ENCODE measurements around the gene MPPED2.

Gene MPPED2

DNA sequence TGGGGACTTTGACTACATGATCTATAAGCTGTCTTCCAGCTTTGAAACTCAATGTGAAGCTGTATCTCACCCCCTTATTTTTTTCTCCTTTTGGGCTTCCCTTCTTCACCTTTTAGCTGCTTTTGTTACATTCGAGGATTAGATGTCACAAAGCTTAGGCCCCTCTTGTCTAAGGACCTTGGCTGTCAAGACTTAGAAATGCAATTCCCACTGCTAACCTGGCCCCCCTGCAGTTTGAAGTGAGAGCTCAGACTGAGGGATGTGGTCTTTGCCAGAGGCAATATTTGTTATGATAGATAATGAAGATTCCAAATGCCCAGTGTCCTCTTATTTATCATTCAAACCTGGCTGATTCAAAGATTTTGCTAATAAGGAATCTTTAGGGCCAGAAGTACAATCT, 135.0 kb downstream of the MPPED2 start:
- DNase-seq, result no peak

DNA sequence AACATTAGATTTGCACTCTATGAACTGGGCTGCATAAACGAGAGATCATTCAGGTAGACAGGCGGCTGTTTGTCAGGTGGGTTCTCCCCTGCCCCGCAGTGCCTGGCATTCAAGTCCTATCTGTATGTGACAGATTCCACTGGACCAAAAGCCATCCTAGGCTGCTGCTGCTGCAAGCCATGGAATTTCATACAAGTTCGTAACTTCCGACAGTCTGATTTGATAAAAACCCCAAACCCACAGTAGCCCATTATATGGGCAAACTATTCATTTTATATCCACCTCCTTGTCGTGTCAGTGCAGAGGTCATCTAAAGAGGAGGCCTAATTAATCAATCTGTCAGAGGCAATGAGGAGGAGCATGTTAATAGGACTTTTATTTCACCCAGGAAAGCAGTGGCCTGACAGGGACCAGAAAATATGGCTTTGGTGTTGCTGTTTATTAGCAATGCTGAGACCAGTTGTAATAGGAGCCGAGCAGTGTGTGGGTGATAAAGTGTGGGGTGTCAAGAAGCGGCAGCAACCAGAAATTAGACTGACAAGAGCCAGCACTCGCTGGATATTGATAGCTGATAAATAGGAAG, 139.0 kb downstream of the MPPED2 start:
- no peak for DNase-seq

DNA sequence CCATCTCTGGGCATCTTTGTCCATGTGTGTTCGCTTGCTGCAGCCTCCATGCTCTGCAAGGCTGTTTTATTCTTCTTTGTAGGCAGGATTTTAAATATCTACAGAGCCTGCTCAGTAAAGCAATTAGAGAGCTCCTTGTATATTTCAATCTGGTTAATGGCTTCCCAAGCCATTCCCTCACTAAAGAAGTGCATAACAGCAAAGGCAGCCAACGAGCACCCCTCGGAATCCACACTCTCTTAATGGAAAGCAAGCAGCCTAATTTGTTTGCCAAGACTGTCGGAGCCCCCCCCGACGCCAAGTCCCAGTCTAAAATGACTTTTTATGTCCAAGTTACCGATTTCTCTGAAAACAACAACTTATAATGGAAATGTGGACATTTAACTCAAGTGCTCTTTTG, 139.6 kb downstream of the MPPED2 start:
- no peak for DNase-seq

DNA sequence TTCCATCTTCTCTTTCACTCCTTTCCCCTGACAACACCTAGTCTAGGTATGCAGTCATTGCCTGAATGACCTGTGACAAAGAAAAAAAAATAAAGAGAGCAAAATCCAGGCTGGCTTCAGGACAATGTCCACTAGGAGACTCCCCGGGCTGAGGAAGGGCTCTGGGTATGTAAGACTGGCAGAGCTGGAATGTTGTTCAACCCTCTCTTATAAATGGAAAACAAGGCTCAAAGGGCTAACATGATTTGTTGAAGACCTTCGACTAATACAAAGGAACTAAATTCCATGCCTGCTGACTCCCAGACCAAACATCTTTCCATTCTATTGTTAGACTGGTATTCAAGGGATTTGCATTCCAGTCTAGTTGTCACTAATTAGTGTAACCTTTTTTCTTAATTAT, 141.1 kb downstream of the MPPED2 start:
- no peak for DNase-seq

DNA sequence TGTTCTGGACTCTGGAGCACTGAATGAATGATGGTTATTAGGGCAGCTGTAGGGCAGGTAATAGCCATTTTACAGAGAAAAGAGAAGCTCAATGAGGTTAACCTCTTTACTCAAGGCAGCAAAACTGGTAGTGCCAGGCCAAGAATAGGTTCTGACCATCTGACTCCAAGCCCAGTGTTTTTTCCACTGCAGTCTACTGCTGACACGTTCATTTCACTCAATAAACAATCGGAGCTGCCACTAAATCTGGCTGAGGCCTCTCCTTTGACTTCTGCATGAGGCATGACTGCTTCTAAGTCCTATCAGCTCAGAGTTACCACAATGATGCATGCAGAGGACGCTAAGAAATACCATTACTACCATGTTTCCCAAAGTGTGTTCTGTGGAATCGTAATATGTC, 145.6 kb downstream of the MPPED2 start:
- no peak for DNase-seq

DNA sequence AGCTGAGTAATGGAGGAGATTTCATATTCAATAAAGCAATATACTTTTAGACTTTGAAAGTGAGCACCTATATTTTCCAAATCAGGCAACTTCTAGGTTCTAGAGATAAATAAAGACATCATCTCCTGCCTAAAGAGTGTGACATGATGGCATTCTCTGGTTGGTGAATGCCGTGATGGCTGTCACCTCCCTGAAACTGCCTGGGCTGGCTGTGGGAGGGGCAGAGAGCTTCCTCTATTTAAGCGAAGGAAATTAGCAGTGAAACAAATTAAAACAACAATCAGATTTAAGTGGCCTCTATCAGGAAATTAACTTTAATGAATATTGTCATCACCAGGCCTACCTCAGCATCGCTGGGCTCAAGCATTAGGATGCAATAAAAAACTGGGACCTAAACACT, 149.4 kb downstream of the MPPED2 start:
- DNase-seq, result no peak

GRCh38 chr11:30435488-30435887, 150.7 kb downstream of the MPPED2 start:
- DNase-seq, result no peak

- no peak for DNase-seq
Measured at GRCh38 chr11:30434901-30435300, 151.3 kb downstream of the MPPED2 start.

DNA sequence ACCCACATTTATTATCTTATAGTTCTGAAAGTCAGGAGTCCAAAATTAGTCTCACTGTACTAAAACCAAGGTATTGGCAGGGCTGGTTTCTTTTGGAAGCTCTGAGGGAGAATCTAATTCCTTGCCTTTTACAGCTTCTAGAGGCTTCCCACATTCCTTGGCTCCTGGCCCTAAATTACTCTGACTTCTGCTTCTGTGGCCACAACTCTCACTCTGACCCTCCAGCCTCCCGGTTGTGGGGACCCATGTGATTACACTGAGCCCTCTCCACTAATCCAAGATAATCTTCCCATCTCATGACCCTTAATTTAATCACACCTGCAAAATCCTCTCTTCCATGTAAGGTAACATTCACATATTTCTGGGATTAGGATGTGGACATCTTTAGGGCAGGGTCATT, 152.3 kb downstream of the MPPED2 start:
- no peak for DNase-seq

DNA sequence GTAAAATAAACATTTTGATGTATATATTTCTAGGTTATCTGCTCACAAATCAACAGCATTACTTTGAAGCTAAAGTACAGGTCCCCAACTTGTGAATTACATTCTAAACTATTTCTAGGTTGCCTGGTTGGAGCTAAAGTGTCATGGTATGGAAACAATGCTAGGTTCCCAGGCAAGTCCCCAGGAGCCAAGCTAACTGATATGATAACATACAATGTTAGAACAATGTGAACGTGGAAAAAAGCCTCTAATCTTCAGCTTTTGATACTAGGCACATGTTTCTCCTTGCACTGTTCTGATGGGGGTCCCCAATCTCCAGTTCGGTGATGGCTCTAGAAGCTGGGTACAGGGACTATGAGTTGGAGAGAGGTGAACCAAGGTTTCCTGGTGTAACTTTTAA, 153.4 kb downstream of the MPPED2 start:
- DNase-seq, result no peak

DNA sequence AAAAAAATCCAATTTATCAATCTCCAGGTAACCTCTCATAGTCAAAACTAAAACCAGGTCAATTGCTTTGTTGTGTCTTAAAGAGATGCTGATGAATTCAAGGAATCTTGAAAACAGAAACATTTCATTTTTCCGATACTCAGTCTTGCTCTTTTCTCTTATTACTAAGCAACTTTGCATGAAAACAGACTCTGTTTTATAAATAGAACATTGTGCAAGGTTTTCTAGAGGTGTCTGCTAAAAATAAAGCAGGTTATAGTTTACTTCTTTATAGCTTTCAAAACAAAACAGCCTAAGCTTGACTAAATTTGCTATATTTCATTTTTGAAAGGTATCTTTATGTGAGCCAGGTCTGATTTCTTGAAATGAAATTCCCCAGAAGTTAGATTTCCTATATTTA, 154.0 kb downstream of the MPPED2 start:
- no peak for DNase-seq

- no peak for DNase-seq
Measured at GRCh38 chr11:30431127-30431814, 154.9 kb downstream of the MPPED2 start.

- DNase-seq, result no peak
Measured at GRCh38 chr11:30429550-30429949, 156.6 kb downstream of the MPPED2 start.

GRCh38 chr11:30426781-30427180, 159.4 kb downstream of the MPPED2 start:
- DNase-seq, result no peak

DNA sequence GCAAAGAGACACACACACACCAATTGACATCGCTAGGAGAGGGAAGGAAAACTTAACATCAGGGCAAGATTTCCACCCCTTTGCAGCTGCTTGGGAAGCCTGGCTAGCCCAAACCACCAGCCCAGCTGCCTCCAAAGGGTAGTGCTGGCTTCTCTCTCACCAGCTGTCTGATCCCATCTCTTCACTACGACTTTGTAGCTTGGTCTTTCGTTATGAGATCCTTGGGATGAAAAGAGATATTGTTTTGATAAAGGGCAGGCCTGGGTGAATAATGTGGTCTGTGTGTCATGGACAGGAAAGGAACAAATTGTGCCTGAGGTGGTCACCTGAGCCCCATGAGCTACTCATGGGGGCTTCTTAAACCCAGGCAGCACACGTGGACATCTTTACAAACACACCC, 161.3 kb downstream of the MPPED2 start:
- no peak for DNase-seq

GRCh38 chr11:30424321-30424720, 161.8 kb downstream of the MPPED2 start:
- no peak for DNase-seq

- no peak for DNase-seq
Measured at GRCh38 chr11:30423886-30424285, 162.3 kb downstream of the MPPED2 start.

- no peak for DNase-seq
Measured at GRCh38 chr11:30423279-30423648, 162.9 kb downstream of the MPPED2 start.

DNA sequence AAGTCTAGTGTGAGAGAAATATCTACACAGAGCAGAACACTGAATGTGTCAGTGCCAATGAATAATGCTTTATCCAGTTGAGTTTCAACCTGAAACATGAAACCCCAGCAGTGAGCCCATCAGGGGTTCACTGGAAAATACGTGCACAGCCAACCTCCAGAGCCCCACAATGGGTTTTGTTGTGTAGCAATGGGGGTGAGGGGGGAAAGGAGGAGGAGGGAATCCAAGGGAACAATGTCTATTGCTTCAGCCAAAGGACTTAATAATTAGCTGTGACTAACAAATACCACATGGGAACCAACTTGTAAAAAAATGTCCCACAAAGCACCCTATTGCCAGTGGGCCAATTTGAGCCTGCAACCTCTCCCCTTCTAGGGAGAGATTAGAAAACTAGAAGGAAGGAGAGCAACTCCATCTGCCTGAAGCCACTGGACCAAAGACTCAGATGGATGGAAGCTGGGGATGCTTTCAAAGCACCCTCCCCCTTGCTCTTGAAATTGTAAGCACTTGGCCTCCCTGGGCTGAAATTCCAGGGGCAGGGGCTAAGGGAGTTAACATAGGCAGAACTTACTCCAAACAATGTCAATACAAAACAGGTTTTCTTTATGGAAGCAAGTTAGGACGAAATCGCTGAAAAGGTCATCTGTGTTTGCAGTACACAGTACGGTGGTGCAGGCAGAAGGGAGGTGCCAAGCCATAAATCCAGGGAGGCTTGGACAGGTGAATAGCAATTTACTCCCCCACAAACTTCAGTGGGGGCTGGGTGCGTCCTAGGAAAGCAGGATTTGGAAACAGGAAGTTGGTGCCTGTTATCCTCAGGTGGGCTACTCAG, 163.5 kb downstream of the MPPED2 start:
- no peak for DNase-seq

DNA sequence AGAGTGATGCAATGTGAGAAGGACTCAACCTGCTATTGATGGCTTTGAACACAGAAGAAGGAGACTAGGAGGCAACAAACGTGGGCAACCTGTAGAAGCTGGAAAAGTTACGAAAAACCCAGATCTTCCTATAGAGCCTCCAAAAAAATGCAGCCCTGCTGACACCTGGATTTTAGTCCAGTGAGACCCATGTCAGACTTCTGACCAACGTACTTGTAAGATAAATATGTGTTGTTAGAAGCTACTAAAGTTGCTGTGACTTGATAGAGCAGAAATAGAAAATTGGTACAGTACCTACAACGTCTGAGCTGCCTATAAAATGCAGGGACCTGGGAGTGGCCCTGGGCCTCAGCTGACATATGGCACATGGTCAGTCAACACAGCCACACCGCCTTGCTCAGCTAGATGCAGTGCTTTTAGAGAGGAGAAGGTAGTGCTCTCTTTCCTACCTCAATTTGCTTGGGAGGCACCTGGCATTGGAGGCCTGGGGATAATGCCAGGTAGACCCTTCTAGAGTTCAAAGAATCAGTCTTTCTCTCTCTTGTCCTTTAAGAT, 165.8 kb downstream of the MPPED2 start:
- no peak for DNase-seq

DNA sequence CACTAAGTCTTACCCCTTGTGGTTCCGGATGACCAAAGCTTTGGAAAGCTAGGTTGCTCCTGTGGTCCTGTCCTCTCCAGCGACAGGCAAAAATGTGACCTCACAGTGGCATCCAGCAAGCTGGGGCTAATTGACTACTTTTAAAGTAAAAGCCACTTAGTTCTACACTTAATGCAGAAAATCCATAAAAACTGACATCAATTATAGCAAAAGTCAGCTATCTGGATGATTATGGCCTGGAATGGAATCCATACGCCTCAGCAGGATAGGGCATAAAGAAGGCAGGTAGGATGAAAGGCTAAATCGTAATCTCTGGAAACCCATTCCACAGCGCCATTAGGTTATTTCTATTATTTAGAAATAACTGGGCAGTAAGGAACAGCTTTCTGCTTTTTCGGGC, 171.3 kb downstream of the MPPED2 start:
- DNase-seq, result no peak

DNA sequence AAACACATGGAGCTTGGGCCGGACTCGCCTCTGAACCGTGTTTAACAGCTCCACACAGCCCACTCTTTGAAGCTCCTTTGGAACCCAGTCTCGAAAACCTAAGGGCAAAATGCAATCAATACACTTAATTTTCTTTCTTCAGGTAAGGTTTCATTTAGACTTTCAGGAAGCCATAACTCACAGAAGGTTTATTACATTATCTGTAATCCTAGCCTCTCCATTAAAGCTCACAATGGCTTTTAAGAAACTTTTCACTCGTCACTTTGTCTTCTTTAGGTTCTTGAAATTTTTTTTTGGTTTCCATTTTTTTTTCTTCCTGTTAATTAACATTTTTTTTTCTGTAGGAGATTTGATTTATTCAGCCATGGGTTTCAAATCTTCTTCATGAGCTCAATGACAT, 171.9 kb downstream of the MPPED2 start:
- DNase-seq, result no peak

GRCh38 chr11:30412509-30412908, 173.6 kb downstream of the MPPED2 start:
- no peak for DNase-seq

DNA sequence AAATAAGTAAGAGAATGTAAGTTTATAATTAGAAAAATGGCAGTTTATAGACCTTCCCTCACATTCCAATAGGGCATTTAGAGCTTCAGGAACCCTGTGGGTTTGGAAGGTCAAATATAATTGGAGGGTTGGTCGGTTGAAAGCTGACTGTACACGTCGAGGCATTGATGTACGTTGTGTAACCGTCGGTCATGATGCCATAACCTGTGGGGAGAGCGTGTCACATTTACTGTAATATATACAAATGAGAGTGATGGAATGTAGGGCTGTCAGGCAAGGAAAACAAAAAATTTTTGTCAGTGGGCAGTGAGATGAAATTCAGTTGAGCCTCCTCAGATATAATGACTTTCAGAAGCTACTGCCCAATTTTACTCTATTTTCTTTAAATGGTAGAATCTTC, 174.8 kb downstream of the MPPED2 start:
- DNase-seq, result no peak

Measured in midbrain (tissue), 1 donor.